ENCODE results near the gene CALY. TPM values are rescaled to one million over a fixed set of nuclear protein-coding genes. Genes with fewer than 3 reads are reported as not detected.

The CALY gene
- polyA plus RNA-seq, 1 of the 3 experiments (the other 2 are of a cell fraction): 3.3 TPM

DNA sequence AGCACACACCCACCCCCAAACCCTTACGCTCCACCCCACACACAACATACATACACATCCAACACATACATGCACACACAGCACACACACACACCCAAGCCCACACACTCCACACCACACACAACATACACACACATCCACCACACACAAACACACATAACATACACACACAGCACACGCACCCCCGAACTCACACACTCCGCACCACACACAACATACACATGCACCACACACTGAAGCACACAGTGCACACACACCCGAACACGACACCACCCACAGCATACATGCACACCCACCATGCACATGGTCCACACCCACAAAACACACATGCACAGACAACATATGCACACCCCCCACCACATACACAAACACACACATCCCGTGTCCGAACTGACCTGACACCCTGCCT lies 12.5 kb upstream of the CALY start:
- Histone ChIP-seq H3K27me3 (ENCODE audit: insufficient read depth) (peaks cover 18% of the 10 kb centered on the region; the same call in 1 of the 2 replicates), H3K4me1 (ENCODE audit: control insufficient read depth in 1 of 2, insufficient read depth in 2 of 2, low read depth in 1 of 2, low read length in 1 of 2) (peaks cover 0 to 11% of the 10 kb centered on the region in 2 experiments; a peak in 1 of 4 replicates), H3K9me3 (no peaks in the 10 kb centered on the region), H3K79me2 (ENCODE audit: insufficient read depth) (no peaks in the 10 kb centered on the region), H3K9me2 (no peaks in the 10 kb centered on the region), H3F3A (replicated peaks; ENCODE audit: insufficient read depth) (no peaks in the 10 kb centered on the region), H2AFZ (ENCODE audit: low read depth) (no peak overlapping the region), H3K4me3 (ENCODE audit: low read depth in 2 of 2, low read length in 1 of 2) (no peak overlapping the region), H4K20me1 (ENCODE audit: insufficient read depth) (no peaks in the 10 kb centered on the region), H3K9ac (no peak overlapping the region), H3K36me3 (replicated peaks in 1 of 2; ENCODE audit: control insufficient read depth in 1 of 2, insufficient read depth in 2 of 2, low read length in 1 of 2) (no peaks in the 10 kb centered on the region), H3K4me2 (no peak overlapping the region), H3K27ac (ENCODE audit: low read depth in 2 of 2, low read length in 1 of 2) (no peak overlapping the region)
- WGBS (ENCODE audit: low lambda C conversion rate): 54% methylated on average over 6 of the region's 8 CpGs
- no peak for DNase-seq
- TF ChIP-seq FOXJ3 (CRISPR knock-in tag; IDR thresholded peaks at IDR 0.05) (no peak), RAD21 (IDR thresholded peaks at IDR 0.05; ENCODE audit: low read length) (no peak), FOSL2 (IDR thresholded peaks at IDR 0.05; ENCODE audit: borderline replicate concordance, low read depth) (no peak), YY1 (IDR thresholded peaks at IDR 0.05; ENCODE audit: low read depth) (no peak), SMC3 (IDR thresholded peaks at IDR 0.05; ENCODE audit: low read depth, low read length) (no peak), EZH2phosphoT487 (IDR thresholded peaks at IDR 0.05; ENCODE audit: borderline replicate concordance, low read depth) (no peak), EP300 (IDR thresholded peaks at IDR 0.05; ENCODE audit: borderline replicate concordance in 1 of 2, low read depth in 1 of 2, low read length in 1 of 2) (no peak), POLR2AphosphoS5 (IDR thresholded peaks at IDR 0.05; ENCODE audit: low read depth, low read length) (no peak)
- TF ChIP-seq, protein P1, sequence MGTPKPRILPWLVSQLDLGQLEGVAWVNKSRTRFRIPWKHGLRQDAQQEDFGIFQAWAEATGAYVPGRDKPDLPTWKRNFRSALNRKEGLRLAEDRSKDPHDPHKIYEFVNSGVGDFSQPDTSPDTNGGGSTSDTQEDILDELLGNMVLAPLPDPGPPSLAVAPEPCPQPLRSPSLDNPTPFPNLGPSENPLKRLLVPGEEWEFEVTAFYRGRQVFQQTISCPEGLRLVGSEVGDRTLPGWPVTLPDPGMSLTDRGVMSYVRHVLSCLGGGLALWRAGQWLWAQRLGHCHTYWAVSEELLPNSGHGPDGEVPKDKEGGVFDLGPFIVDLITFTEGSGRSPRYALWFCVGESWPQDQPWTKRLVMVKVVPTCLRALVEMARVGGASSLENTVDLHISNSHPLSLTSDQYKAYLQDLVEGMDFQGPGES (IDR thresholded peaks at IDR 0.05; ENCODE audit: low read depth, low read length): no peak
- TF ChIP-seq, protein P2, sequence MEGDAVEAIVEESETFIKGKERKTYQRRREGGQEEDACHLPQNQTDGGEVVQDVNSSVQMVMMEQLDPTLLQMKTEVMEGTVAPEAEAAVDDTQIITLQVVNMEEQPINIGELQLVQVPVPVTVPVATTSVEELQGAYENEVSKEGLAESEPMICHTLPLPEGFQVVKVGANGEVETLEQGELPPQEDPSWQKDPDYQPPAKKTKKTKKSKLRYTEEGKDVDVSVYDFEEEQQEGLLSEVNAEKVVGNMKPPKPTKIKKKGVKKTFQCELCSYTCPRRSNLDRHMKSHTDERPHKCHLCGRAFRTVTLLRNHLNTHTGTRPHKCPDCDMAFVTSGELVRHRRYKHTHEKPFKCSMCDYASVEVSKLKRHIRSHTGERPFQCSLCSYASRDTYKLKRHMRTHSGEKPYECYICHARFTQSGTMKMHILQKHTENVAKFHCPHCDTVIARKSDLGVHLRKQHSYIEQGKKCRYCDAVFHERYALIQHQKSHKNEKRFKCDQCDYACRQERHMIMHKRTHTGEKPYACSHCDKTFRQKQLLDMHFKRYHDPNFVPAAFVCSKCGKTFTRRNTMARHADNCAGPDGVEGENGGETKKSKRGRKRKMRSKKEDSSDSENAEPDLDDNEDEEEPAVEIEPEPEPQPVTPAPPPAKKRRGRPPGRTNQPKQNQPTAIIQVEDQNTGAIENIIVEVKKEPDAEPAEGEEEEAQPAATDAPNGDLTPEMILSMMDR (IDR thresholded peaks at IDR 0.05): no peak
- TF ChIP-seq, protein P3, sequence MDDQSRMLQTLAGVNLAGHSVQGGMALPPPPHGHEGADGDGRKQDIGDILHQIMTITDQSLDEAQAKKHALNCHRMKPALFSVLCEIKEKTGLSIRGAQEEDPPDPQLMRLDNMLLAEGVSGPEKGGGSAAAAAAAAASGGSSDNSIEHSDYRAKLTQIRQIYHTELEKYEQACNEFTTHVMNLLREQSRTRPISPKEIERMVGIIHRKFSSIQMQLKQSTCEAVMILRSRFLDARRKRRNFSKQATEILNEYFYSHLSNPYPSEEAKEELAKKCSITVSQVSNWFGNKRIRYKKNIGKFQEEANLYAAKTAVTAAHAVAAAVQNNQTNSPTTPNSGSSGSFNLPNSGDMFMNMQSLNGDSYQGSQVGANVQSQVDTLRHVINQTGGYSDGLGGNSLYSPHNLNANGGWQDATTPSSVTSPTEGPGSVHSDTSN (IDR thresholded peaks at IDR 0.05): no peak
- CTCF ChIA-PET: no interaction called here
- POLR2A ChIA-PET: no interaction called here

Data from SK-N-SH (cell line).